GM12878 (cell line): Measurements from ENCODE around the gene MEP1B. TPM values are rescaled to one million over a fixed set of nuclear protein-coding genes. Genes with fewer than 3 reads are reported as not detected.

Experiments used
- ATAC-seq: fragments of 200-7000 bp; cut with Tn5 transposase; 3 replicates; pipeline ENCODE4 v1.9.1; 2020; ENCODE audit warnings: mild to moderate bottlenecking, moderate library complexity
- BruUV-seq: library from RNA; stranded (reverse); fragments of 400-500 nt; replicated peaks from 2 replicates; lab custom pipeline; 2021; lab: Mats Ljungman, UMichigan
- CTCF ChIA-PET: fragments of 300-600 bp; sonication (Branson Sonifier 250); formaldehyde crosslinking; extraction: SDS; loops from one replicate; lab custom pipeline; 2021; ENCODE audit warnings: inconsistent platforms; lab: Yijun Ruan, JAX
- POLR2A ChIA-PET: fragments of 350-600 bp; formaldehyde crosslinking; extraction: SDS; loops from one replicate; lab custom pipeline; 2021; ENCODE audit warnings: inconsistent platforms; lab: Charles Lee
- RAD21 ChIA-PET: fragments of 300-600 bp; sonication (Branson Sonifier 250); formaldehyde crosslinking; loops from one replicate; lab custom pipeline; 2023; ENCODE audit warnings: antibody characterized with exemption; ENCODE audit not compliant: unreplicated experiment; lab: Charles Lee
- SMC1A ChIA-PET: fragments of 300-600 bp; sonication (Branson Sonifier 250); formaldehyde crosslinking; loops from one replicate; lab custom pipeline; 2023; ENCODE audit not compliant: unreplicated experiment, uncharacterized antibody; lab: Charles Lee
- DNase-seq: peaks from one replicate; pipeline ENCODE4 v3.0.0-alpha.2; 2011; ENCODE audit warnings: low read depth, low spot score
- FAIRE-seq: peaks from 3 replicates; lab custom pipeline; 2011; peaks lifted over from hg19 to GRCh38; lab: Jason Lieb, UNC
- H2AFZ ChIP-seq: 2 replicates; pipeline ENCODE4 v1.6.0; 2011; ENCODE audit warnings: low read depth, low read length, control low read depth; ENCODE audit not compliant: control insufficient read depth
- H3K27ac ChIP-seq: 2 replicates; pipeline ENCODE4 v1.5.1; 2011; ENCODE audit warnings: control low read depth; ENCODE audit not compliant: control insufficient read depth, insufficient read depth
- H3K27me3 ChIP-seq, 2 experiments: replicated peaks in 1 of 2; 2 replicates each; pipeline versions ENCODE4 v1.6.0 to v1.6.1; 2011; ENCODE audit warnings: low read length in 1 of 2; ENCODE audit not compliant: control insufficient read depth in 2 of 2, insufficient read depth in 2 of 2
- H3K36me3 ChIP-seq, 2 experiments: 2 replicates each; pipeline ENCODE4 v1.5.1; 2011; ENCODE audit warnings: low read length in 1 of 2; ENCODE audit not compliant: control insufficient read depth in 2 of 2, insufficient read depth in 2 of 2
- H3K4me1 ChIP-seq: 2 replicates; pipeline ENCODE4 v1.6.1; 2011; ENCODE audit warnings: mild to moderate bottlenecking, low read length, moderate library complexity, mixed read lengths; ENCODE audit not compliant: control insufficient read depth, insufficient read depth
- H3K4me2 ChIP-seq: 2 replicates; pipeline ENCODE4 v1.6.0; 2011; ENCODE audit warnings: control low read depth; ENCODE audit not compliant: control insufficient read depth, insufficient read depth
- H3K4me3 ChIP-seq: fragments of 200-600 bp; sonication (generic); 2 replicates; pipeline ENCODE4 v1.5.1; 2016
- H3K79me2 ChIP-seq: 2 replicates; pipeline ENCODE4 v1.6.0; 2011; ENCODE audit warnings: low read length; ENCODE audit not compliant: control insufficient read depth, insufficient read depth
- H3K9ac ChIP-seq: 2 replicates; pipeline ENCODE4 v1.8.0; 2011; ENCODE audit warnings: low read length, control low read depth, mixed read lengths; ENCODE audit not compliant: control insufficient read depth, insufficient read depth
- H3K9me3 ChIP-seq: replicated peaks from 3 replicates; pipeline ENCODE4 v1.5.1; 2011; ENCODE audit warnings: mild to moderate bottlenecking, low read length; ENCODE audit not compliant: control insufficient read depth, insufficient read depth
- H4K20me1 ChIP-seq: 2 replicates; pipeline ENCODE4 v1.6.0; 2011; ENCODE audit not compliant: control insufficient read depth, insufficient read depth
- CBFB ChIP-seq: IDR thresholded peaks from 2 replicates; pipeline ENCODE4 v1.6.1; 2016; ENCODE audit warnings: antibody characterized with exemption, low read depth
- POLR2AphosphoS5 ChIP-seq: IDR thresholded peaks from 2 replicates; pipeline ENCODE4 v1.6.1; 2011; ENCODE audit warnings: mild to moderate bottlenecking, low read length, inconsistent platforms
- SIX5 ChIP-seq: IDR thresholded peaks from 2 replicates; pipeline ENCODE4 v1.6.1; 2011; ENCODE audit warnings: mild to moderate bottlenecking, low read depth, low read length, moderate library complexity; ENCODE audit not compliant: severe bottlenecking
- TCF12 ChIP-seq: IDR thresholded peaks from 2 replicates; pipeline ENCODE4 v1.6.1; 2011; ENCODE audit warnings: low read depth, mild to moderate bottlenecking, low read length
- ZBTB40 ChIP-seq: fragments of 450-650 bp; IDR thresholded peaks from 2 replicates; pipeline ENCODE4 v1.6.1; 2016; ENCODE audit warnings: mild to moderate bottlenecking, moderate library complexity, borderline replicate concordance
- ZNF207 ChIP-seq: fragments of 450-650 bp; IDR thresholded peaks from 2 replicates; pipeline ENCODE4 v1.6.1; 2014; ENCODE audit warnings: antibody characterized with exemption, mild to moderate bottlenecking, borderline replicate concordance
- ZNF24 ChIP-seq: fragments of 450-650 bp; IDR thresholded peaks from 2 replicates; pipeline ENCODE4 v1.6.1; 2017; ENCODE audit warnings: antibody characterized with exemption, mild to moderate bottlenecking
- WGBS: methylation state at CpG from one replicate; pipeline ENCODE4 v1.1.6; 2016; ENCODE audit warnings: low lambda C conversion rate; ENCODE audit not compliant: insufficient replicate concordance, insufficient coverage; ENCODE audit errors: missing lambda C conversion rate; 5-methylcytosine and 5-hydroxymethylcytosine counted together
- in situ Hi-C: fragments of 300-500 bp; cut with MboI; formaldehyde crosslinking; loops from 9 replicates; pipeline ENCODE4 v1.14.3; 2018; ENCODE audit warnings: mixed read lengths
- intact Hi-C: fragments of 100-400 bp; cut with micrococcal nuclease; formaldehyde crosslinking; loops from one replicate; pipeline ENCODE4 v1.14.2; 2022; ENCODE audit not compliant: unreplicated experiment
- polyA plus RNA-seq, 11 experiments: library from polyadenylated mRNA; depleted of rRNA in 4 of 11; unstranded in 6 of 11; stranded (reverse) in 5 of 11; fragments of >200 nt; fragmentation: Nextera tagmentation in 4 of 11; fragmentation: Illumina TruSeq in 1 of 11; extraction: Ambion mirVana in 4 of 11; extraction: Trizol in 1 of 11; gene quantifications; 1 replicate in 1 of 11; 2 replicates in 10 of 11; pipeline versions ENCODE4 v1.2.1 to v1.2.3, GENCODE V29; 2011 to 2016; ENCODE audit warnings: inconsistent platforms in 2 of 11, missing spikeins in 2 of 11, low read depth in 1 of 11
- total RNA-seq, 4 experiments: library from RNA; depleted of rRNA in 3 of 4; stranded (reverse); fragments of >200 nt in 3 of 4; fragmentation: Illumina TruSeq in 1 of 4; extraction: Trizol in 1 of 4; gene quantifications; 2 replicates each; pipeline versions ENCODE4 v1.2.1 to v1.2.3, GENCODE V29; 2013 to 2021
- TF ChIP-seq, protein P1 (sequence below): fragments of 450-650 bp; formaldehyde crosslinking; IDR thresholded peaks from 2 replicates; pipeline ENCODE4 v1.4.0; 2022; ENCODE audit warnings: mild to moderate bottlenecking, moderate library complexity
- TF ChIP-seq, protein P2 (sequence below): IDR thresholded peaks from 2 replicates; pipeline ENCODE4 v1.6.1; 2011; ENCODE audit warnings: borderline replicate concordance, low read depth, mild to moderate bottlenecking, moderate library complexity, mixed read lengths, low read length; ENCODE audit not compliant: insufficient read depth; ENCODE audit errors: extremely low read length
- TF ChIP-seq, protein P3 (sequence below): IDR thresholded peaks from 2 replicates; pipeline ENCODE4 v1.6.1; 2012; ENCODE audit warnings: low read depth, low read length, improper control_type of control experiment

The MEP1B gene
- total and polyA plus RNA-seq, 10 of the 15 experiments (the other 5 are each of a cell fraction or from before 2014, with no cell fraction given): 0.04 to 0.05 TPM; not detected in 8

GRCh38 chr18:32257084-32257785 is 67.4 kb downstream of the MEP1B start:
- ChIA-PET POLR2A (no interaction called here), SMC1A (interaction anchor here (1.7 kb wide), 1 partner anchor 64 kb away, joined by 3 read pairs; no protein-coding TSS in a partner anchor), CTCF (no interaction called here), RAD21 (no interaction called here)
- FAIRE-seq (no peak), DNase-seq (no peak), ATAC-seq (no peak)
- H3K4me3 ChIP-seq: no peak overlapping the region
- no peak overlapping the region for H3K9ac ChIP-seq
- H3K27ac ChIP-seq: no peak overlapping the region
- intact Hi-C loops: no loop called here
- 8% methylated on average over 5 of the region's 5 CpGs for WGBS
- H3K79me2 ChIP-seq: no peaks in the 10 kb centered on the region
- H3K9me3 ChIP-seq: no peaks in the 10 kb centered on the region
- no peaks in the 10 kb centered on the region; a peak in 2 of 4 replicates for H3K27me3 ChIP-seq
- in situ Hi-C loops: no loop called here
- H3K4me2 ChIP-seq: no peak overlapping the region
- no peaks in the 10 kb centered on the region for H4K20me1 ChIP-seq
- no peaks in the 10 kb centered on the region for H3K36me3 ChIP-seq
- H2AFZ ChIP-seq: no peak overlapping the region
- H3K4me1 ChIP-seq: no peaks in the 10 kb centered on the region
- no TSS peak for BruUV-seq
- no peak for TF ChIP-seq TCF12
- TF ChIP-seq, protein P1, sequence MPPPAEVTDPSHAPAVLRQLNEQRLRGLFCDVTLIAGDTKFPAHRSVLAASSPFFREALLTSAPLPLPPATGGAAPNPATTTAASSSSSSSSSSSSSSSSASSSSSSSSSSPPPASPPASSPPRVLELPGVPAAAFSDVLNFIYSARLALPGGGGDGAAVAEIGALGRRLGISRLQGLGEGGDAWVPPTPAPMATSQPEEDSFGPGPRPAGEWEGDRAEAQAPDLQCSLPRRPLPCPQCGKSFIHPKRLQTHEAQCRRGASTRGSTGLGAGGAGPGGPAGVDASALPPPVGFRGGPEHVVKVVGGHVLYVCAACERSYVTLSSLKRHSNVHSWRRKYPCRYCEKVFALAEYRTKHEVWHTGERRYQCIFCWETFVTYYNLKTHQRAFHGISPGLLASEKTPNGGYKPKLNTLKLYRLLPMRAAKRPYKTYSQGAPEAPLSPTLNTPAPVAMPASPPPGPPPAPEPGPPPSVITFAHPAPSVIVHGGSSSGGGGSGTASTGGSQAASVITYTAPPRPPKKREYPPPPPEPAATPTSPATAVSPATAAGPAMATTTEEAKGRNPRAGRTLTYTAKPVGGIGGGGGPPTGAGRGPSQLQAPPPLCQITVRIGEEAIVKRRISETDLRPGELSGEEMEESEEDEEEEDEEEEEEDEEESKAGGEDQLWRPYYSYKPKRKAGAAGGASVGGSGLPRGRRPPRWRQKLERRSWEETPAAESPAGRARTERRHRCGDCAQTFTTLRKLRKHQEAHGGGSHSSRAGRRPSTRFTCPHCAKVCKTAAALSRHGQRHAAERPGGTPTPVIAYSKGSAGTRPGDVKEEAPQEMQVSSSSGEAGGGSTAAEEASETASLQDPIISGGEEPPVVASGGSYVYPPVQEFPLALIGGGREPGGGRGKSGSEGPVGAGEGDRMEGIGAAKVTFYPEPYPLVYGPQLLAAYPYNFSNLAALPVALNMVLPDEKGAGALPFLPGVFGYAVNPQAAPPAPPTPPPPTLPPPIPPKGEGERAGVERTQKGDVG (CRISPR knock-in tag): no peak
- TF ChIP-seq SIX5: no peak
- no peak for TF ChIP-seq ZNF207
- TF ChIP-seq ZNF24: no peak
- TF ChIP-seq CBFB: no peak
- TF ChIP-seq POLR2AphosphoS5: no peak
- no peak for TF ChIP-seq ZBTB40
- TF ChIP-seq, protein P2, sequence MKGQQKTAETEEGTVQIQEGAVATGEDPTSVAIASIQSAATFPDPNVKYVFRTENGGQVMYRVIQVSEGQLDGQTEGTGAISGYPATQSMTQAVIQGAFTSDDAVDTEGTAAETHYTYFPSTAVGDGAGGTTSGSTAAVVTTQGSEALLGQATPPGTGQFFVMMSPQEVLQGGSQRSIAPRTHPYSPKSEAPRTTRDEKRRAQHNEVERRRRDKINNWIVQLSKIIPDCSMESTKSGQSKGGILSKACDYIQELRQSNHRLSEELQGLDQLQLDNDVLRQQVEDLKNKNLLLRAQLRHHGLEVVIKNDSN: no peak
- TF ChIP-seq, protein P3, sequence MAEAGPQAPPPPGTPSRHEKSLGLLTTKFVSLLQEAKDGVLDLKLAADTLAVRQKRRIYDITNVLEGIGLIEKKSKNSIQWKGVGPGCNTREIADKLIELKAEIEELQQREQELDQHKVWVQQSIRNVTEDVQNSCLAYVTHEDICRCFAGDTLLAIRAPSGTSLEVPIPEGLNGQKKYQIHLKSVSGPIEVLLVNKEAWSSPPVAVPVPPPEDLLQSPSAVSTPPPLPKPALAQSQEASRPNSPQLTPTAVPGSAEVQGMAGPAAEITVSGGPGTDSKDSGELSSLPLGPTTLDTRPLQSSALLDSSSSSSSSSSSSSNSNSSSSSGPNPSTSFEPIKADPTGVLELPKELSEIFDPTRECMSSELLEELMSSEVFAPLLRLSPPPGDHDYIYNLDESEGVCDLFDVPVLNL: no peak
